Esophagus squamous epithelium (tissue), 4 donors: ENCODE results near the gene CLVS2.

ENCODE experiments used
- CTCF ChIP-seq, 6 experiments: fragments of 450-650 bp in 4 of 6; fragments of 200-600 bp in 2 of 6; sonication (generic) in 2 of 6; IDR thresholded peaks; one replicate each; pipeline ENCODE4 v1.5.1; 2016 to 2019; ENCODE audit warnings: antibody characterized with exemption in 6 of 6, mild to moderate bottlenecking in 4 of 6, moderate library complexity in 4 of 6
- POLR2A ChIP-seq, 4 donors: fragments of 450-650 bp; IDR thresholded peaks; one replicate each; pipeline ENCODE4 v1.6.1; 2017; ENCODE audit warnings: antibody characterized with exemption in 4 of 4, mild to moderate bottlenecking in 4 of 4, moderate library complexity in 3 of 4

- TF ChIP-seq CTCF (IDR thresholded peaks at IDR 0.05) (no peak), POLR2A (IDR thresholded peaks at IDR 0.05) (no peak)
These were observed 28.9 kb downstream of the CLVS2 start for GRCh38 chr6:123024976-123025375.
